Sigmoid colon (tissue), 7 donors: ENCODE data around the gene CORT. TPM values are rescaled to one million over a fixed set of nuclear protein-coding genes. Genes with fewer than 3 reads are reported as not detected.
"Not testable (repeated sequence)": the region's sequence is repeated elsewhere in the genome, so short reads cannot be mapped to it uniquely, and the experiment has no call there.

Source experiments
- DNase-seq: peaks from one replicate; pipeline ENCODE4 v3.0.0-alpha.2; 2019
- H3K27ac ChIP-seq, 4 donors: fragments of 200-600 bp; sonication (generic); one replicate each; pipeline ENCODE4 v1.5.1; 2016 to 2019; ENCODE audit warnings: mild to moderate bottlenecking in 1 of 4
- H3K27me3 ChIP-seq, 3 donors: fragments of 200-600 bp; sonication (generic); one replicate each; pipeline ENCODE4 v1.5.1; 2019; ENCODE audit warnings: mild to moderate bottlenecking in 1 of 3
- H3K36me3 ChIP-seq, 4 donors: fragments of 200-600 bp; sonication (generic); one replicate each; pipeline ENCODE4 v1.5.1; 2016 to 2019
- H3K4me1 ChIP-seq, 4 donors: fragments of 200-600 bp; sonication (generic); one replicate each; pipeline ENCODE4 v1.5.1; 2017 to 2019
- H3K4me3 ChIP-seq, 4 donors: fragments of 200-600 bp; sonication (generic); one replicate each; pipeline ENCODE4 v1.5.1; 2017 to 2019; ENCODE audit warnings: mild to moderate bottlenecking in 2 of 4, moderate library complexity in 1 of 4
- H3K9me3 ChIP-seq, 4 donors: fragments of 200-600 bp in 3 of 4; sonication (generic) in 3 of 4; one replicate each; pipeline versions ENCODE4 v1.5.1 to v1.6.1; 2013 to 2019
- CTCF ChIP-seq, 4 experiments: fragments of 450-650 bp in 3 of 4; fragments of 200-600 bp in 1 of 4; IDR thresholded peaks; one replicate each; pipeline ENCODE4 v1.5.1; 2016 to 2019; ENCODE audit warnings: antibody characterized with exemption in 4 of 4, mild to moderate bottlenecking in 3 of 4, moderate library complexity in 2 of 4
- EP300 ChIP-seq, 4 donors: sonication (generic); formaldehyde crosslinking; IDR thresholded peaks; one replicate each; pipeline ENCODE4 v1.6.1; 2017; ENCODE audit warnings: antibody characterized with exemption in 4 of 4
- POLR2A ChIP-seq, 2 donors: fragments of 450-650 bp; IDR thresholded peaks; one replicate each; pipeline ENCODE4 v1.6.1; 2016; ENCODE audit warnings: antibody characterized with exemption in 2 of 2, mild to moderate bottlenecking in 2 of 2, moderate library complexity in 2 of 2
- POLR2AphosphoS5 ChIP-seq, 4 donors: sonication (generic); formaldehyde crosslinking; IDR thresholded peaks; one replicate each; pipeline ENCODE4 v1.6.1; 2017; ENCODE audit warnings: antibody characterized with exemption in 4 of 4
- WGBS, 2 donors: extraction: QIAGEN DNeasy Blood & Tissue Kit; methylation state at CpG; one replicate each; pipeline ENCODE4 v1.1.7; 2013; 5-methylcytosine and 5-hydroxymethylcytosine counted together
- intact Hi-C: fragments of 100-400 bp; cut with DNase I; formaldehyde crosslinking; loops from one replicate; pipeline ENCODE4 v1.15.1; 2023
- polyA plus RNA-seq, 3 donors: library from polyadenylated mRNA; stranded (reverse); fragments of 200-250 nt; gene quantifications; one replicate each; pipeline ENCODE4 v1.2.3, GENCODE V29; 2013
- total RNA-seq, 4 donors: library from RNA; depleted of rRNA; stranded (reverse); fragments of >200 nt; gene quantifications; one replicate each; pipeline ENCODE4 v1.1.0, GENCODE V29; 2016
- donor health status: healthy with polysubstance abuse.
- donor health status: Bipolar disorder and iron deficiency.
- donor health status: healthy.

CORT gene
- total and polyA plus RNA-seq, 7 donors = 0.42 to 1.4 (median 0.90) TPM; not detected in 1

GRCh38 chr1:10471411-10472219, 21.8 kb downstream of the CORT start:
- Histone ChIP-seq H3K4me3 (peak overlapping the region; percentile 61 to 92 (median 81)), H3K36me3 (peaks cover 0 to 30% (median 16%) of the 10 kb centered on the region in 4 donors), H3K4me1 (peaks cover 0 to 36% (median 30%) of the 10 kb centered on the region in 4 donors), H3K27ac (peak overlapping the region; percentile 78 to 83 (median 82)), H3K27me3 (no peaks in the 10 kb centered on the region), H3K9me3 (no peaks in the 10 kb centered on the region)
- intact Hi-C loops = no loop called here
- 9 to 14% methylated on average over 23 of the region's 23 CpGs for WGBS, 2 donors
- no peak for DNase-seq
- TF ChIP-seq POLR2A (IDR thresholded peaks at IDR 0.05) = no peak
- TF ChIP-seq POLR2AphosphoS5 (IDR thresholded peaks at IDR 0.05) = no peak

- intact Hi-C loops = no loop called here
- H3K4me1 ChIP-seq = peaks cover 0 to 38% (median 31%) of the 10 kb centered on the region in 4 donors
- H3K9me3 ChIP-seq = no peaks in the 10 kb centered on the region
- peak within 1 kb of the TSS; percentile 78 to 83 (median 82) for H3K27ac ChIP-seq
- peak within 1 kb of the TSS; percentile 61 to 92 (median 81) for H3K4me3 ChIP-seq
- H3K36me3 ChIP-seq = peaks cover 0 to 21% (median 13%) of the 10 kb centered on the region in 4 donors
- WGBS, 2 donors = 1% methylated on average over 59 of the region's 59 CpGs
- TF ChIP-seq CTCF (IDR thresholded peaks at IDR 0.05) (no peak), POLR2AphosphoS5 (IDR thresholded peaks at IDR 0.05) (peak; percentile 65 to 87 (median 80)), EP300 (IDR thresholded peaks at IDR 0.05) (no peak), POLR2A (IDR thresholded peaks at IDR 0.05) (peak in 1 of 2 donors; percentile 16)
- DNase-seq = peak; percentile 96
- H3K27me3 ChIP-seq = no peaks in the 10 kb centered on the region
Measured at GRCh38 chr1:10472220-10473144, 22.7 kb downstream of the CORT start, which contains the start of gene DFFA. Gene DFFA (minus strand): TSS chr1:10472529. CDS start chr1:10472458, 71 bp downstream.

DNA sequence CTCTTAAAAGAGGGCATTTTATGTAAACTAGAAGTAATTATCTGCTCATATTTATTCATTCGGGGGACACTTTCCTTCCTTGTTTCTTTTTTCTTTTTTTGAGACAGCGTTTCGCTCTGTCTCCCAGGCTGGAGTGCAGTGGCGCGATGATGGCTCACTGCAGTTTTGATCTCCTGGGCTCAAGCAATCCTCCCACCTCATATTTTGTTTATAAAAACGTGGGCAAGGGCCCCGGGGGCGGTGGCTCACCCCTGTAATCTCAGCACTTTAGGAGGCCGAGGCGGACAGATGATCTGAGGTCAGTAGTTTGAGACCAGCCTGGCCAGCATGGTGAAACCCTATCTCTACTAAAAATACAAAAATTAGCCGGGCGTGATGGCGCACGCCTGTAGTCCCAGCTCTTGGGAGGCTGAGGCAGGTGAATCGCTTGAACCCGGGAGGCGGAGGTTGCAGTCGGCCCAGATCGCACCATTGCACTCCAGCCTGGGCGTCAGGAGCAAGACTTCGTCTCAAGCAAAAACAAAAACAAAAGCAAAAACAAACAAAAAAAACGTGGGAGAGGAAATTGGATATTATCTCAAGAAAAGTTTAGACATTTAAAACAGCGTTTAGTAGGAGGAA, 23.4 kb downstream of the CORT start:
- H3K4me1 ChIP-seq = peaks cover 0 to 38% (median 31%) of the 10 kb centered on the region in 4 donors
- no peaks in the 10 kb centered on the region for H3K27me3 ChIP-seq
- H3K27ac ChIP-seq = peak overlapping the region in 3 of 4 donors; percentile 78 to 83 (median 80)
- no peaks in the 10 kb centered on the region for H3K9me3 ChIP-seq
- peak overlapping the region in 2 of 4 donors; percentile 80 to 82 for H3K4me3 ChIP-seq
- intact Hi-C loops = no loop called here
- no peak for DNase-seq
- 88 to 91% methylated on average over 23 of the region's 23 CpGs for WGBS, 2 donors
- TF ChIP-seq CTCF (IDR thresholded peaks at IDR 0.05) (no peak), POLR2A (IDR thresholded peaks at IDR 0.05) (no peak), EP300 (IDR thresholded peaks at IDR 0.05) (no peak), POLR2AphosphoS5 (IDR thresholded peaks at IDR 0.05) (no peak)
- peaks cover 0 to 13% (median 9%) of the 10 kb centered on the region in 4 donors for H3K36me3 ChIP-seq

GRCh38 chr1:10474309-10474612, 24.4 kb downstream of the CORT start:
- H3K27ac ChIP-seq = peak overlapping the region; percentile 85 to 92 (median 87)

DNA sequence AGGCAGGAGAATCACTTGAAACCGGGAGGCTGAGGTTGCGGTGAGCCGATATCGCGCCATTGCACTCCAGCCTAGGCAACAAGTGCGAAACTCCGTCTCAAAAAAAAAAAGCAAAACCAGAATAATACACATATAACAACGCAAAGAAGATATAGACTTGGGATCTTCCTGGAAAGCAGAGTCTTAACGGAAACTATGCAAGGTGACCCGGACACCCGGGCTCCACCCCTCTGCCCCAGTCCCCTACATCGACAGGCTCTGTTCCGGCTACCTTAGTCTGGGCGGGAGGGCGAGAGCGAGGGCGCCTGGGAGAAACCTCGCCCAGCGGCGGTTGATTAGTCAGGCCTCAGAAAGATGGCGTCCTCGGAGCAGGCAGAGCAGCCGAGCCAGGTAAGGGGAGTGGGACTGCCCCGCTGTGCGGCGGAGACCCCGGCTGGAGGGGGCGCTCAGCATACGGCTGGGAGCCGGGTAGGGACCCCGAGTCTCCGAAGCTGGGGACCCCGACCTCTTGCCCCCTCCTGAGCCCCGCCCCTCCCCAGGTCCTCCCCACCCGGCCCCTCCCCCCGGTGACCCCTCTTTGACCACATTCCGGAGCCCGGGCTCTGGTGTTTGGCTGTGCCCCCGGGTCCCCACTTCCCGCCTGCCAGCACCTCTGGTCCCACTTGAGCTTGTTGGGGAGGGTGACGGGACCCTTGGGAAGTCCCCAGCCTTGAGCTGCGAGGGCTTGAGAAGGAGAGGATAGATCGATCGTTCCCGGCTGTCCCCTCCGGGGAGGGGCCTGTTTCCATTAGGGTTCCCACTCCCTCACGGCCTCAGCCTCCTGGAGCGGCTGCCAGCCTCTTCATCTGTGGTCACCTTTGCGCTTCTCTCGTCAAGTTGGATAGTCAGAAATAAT, 25.0 kb downstream of the CORT start, which contains the start of gene PEX14:
PEX14 (plus strand) TSS at position 338 of the 895 bp plus-strand sequence; CDS start at position 355, 17 bp downstream.
- peaks cover 0 to 38% (median 31%) of the 10 kb centered on the region in 4 donors for H3K4me1 ChIP-seq
- no peaks in the 10 kb centered on the region for H3K9me3 ChIP-seq
- TF ChIP-seq POLR2AphosphoS5 (IDR thresholded peaks at IDR 0.05) = peak in 3 of 4 donors; percentile 49 to 61 (median 54)
- TF ChIP-seq EP300 (IDR thresholded peaks at IDR 0.05) = no peak
- peak within 1 kb of the TSS; percentile 93 to 97 (median 94) for H3K4me3 ChIP-seq
- intact Hi-C loops = no loop called here
- no peaks in the 10 kb centered on the region for H3K27me3 ChIP-seq
- H3K27ac ChIP-seq = peak within 1 kb of the TSS; percentile 85 to 92 (median 87)
- 12% methylated on average over 50 of the region's 50 CpGs for WGBS, 2 donors
- H3K36me3 ChIP-seq = no peaks in the 10 kb centered on the region
- DNase-seq = peak; percentile 90

More at GRCh38 chr1:10474309-10474612, 24.4 kb downstream of the CORT start:
- 93 to 94% methylated on average over 10 of the region's 10 CpGs for WGBS, 2 donors
- H3K4me3 ChIP-seq = peak overlapping the region; percentile 93 to 97 (median 94)
- H3K36me3 ChIP-seq, H3K9me3 ChIP-seq, DNase-seq, H3K27me3 ChIP-seq, intact Hi-C loops: not testable (repeated sequence)
- H3K4me1 ChIP-seq = peaks cover 0 to 38% (median 31%) of the 10 kb centered on the region in 4 donors
